K562 treated with DMSO at 1 percent for 12 hours (cell line): ENCODE measurements around the gene ATP6V1C2. TPM values are rescaled to one million over a fixed set of nuclear protein-coding genes. Genes with fewer than 3 reads are reported as not detected.

Source experiments
- total RNA-seq: library from RNA; unstranded; fragments of 300-600 nt; gene quantifications from 2 replicates; pipeline ENCODE4 v1.2.3, GENCODE V29; 2022; ENCODE audit not compliant: insufficient read depth

ATP6V1C2 gene
- total RNA-seq = 0.91 TPM in 1 of 2 replicates, not detected in the other

DNA sequence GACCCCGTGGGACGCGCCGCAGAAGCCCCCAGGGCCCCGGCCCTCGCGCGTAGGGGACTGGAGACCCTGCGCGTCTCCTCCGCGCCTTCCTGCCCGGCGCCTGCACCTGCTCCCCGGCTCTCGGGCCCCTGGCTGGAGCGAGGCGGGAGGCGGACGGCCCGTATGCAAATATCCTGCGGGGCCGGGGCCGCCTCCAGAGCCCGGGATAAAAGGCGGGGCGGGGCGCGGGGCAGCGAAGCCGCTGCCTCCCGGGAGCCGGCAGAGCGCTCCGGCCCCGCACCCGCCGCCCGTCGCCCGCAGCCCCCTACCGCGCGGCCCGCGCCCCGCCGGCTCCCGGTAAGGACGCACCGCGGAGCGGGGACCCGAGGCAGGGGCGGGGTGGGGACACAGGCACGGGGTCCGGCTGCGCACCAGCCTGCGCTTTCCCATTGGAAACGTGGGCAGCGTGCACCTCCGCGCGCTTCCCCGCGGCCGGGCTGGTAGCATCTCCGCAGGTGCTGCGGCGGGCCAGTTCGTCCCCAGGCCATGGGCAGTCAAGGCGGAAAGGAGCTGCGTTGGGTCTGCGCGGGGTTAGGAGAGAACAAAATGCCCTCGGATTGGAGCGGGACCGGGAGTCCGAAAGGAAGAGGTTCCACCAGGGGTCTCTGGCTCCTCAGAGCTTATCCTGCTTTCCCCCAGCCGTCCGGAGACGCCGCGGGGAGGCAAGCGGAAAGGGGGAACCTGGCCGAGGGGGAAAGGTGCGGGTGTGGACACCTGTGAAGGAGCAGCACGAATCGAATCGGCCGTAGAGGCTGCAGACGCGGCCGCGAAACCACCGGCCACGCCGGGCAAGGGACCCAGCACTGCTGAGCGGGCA lies at the start of gene ATP6V1C2:
Gene ATP6V1C2 (plus strand): TSS at position 235 of the 856 bp plus-strand sequence. CDS start 1,220 bp downstream, outside the sequence.

DNA sequence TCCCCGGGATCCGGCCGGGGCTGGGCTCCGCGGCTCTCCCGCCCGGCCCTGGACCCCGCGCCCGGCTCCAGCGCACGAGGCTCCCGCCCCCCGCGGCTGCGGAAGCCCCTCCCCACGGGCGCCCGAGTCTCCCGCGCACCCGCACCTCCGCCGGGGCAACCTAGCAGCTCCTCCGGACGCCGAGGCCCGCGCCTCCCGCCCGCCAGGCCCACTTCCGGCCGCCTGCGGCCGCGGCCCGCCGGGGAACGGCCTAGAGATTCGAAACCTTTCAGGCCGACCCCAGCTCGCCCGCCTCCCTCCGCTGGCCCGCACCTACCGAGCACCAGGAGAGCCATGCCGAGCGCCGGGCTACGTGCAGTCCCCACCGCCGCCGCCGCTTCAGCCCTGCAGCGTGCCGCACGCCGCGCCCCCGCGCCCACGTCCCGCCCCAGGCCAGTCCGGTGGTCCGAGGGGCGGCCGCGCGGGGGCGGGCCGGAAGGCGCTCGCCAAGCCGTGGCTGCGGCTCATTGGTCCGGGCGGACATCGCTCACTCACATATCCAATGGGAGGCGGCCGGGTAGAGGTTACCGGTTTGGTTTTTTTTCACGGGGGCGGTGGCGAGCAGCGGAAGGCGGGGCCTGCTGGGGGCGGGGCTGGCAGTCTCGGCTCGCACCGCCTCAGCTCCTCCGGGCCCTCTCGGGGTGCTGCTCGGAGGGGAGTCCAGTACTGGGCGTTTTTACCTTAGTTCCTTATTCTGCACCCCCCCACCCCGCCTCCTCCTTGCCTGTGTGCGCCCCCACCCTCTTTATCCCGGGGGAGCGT lies 91.1 kb downstream of the ATP6V1C2 start, which contains the start of gene PDIA6:
Gene PDIA6 (minus strand): TSS at position 424 of the 801 bp plus-strand sequence. CDS start 89 bp downstream, at position 335.

Other genes starting within 250 kb of the ATP6V1C2 start
- gene NOL10, start 31.7 kb upstream of the ATP6V1C2 start, total RNA-seq = 6.6 and 15.7 TPM in 2 replicates
- 141 and 224 TPM in 2 replicates for gene PDIA6, start 91.2 kb downstream of the ATP6V1C2 start, total RNA-seq
- gene KCNF1, start 190.3 kb downstream of the ATP6V1C2 start, total RNA-seq = not detected in 2 replicates